ENCODE results near the gene MGME1.
A peak's percentile ranks its signal among the peaks of the same experiment; 100 is the strongest.
"Not testable (repeated sequence)": the region's sequence is repeated elsewhere in the genome, so short reads cannot be mapped to it uniquely, and the experiment has no call there.

MGME1 gene

GRCh38 chr20:18018100-18018499 lies 49.3 kb downstream of the MGME1 start:
- H3K27me3 Mint-ChIP-seq (ENCODE audit: low read depth, poor library complexity), result peaks cover 8% of the 10 kb centered on the region
- H3K27ac Mint-ChIP-seq, result no peak overlapping the region
- TF ChIP-seq, protein P1, sequence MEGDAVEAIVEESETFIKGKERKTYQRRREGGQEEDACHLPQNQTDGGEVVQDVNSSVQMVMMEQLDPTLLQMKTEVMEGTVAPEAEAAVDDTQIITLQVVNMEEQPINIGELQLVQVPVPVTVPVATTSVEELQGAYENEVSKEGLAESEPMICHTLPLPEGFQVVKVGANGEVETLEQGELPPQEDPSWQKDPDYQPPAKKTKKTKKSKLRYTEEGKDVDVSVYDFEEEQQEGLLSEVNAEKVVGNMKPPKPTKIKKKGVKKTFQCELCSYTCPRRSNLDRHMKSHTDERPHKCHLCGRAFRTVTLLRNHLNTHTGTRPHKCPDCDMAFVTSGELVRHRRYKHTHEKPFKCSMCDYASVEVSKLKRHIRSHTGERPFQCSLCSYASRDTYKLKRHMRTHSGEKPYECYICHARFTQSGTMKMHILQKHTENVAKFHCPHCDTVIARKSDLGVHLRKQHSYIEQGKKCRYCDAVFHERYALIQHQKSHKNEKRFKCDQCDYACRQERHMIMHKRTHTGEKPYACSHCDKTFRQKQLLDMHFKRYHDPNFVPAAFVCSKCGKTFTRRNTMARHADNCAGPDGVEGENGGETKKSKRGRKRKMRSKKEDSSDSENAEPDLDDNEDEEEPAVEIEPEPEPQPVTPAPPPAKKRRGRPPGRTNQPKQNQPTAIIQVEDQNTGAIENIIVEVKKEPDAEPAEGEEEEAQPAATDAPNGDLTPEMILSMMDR (IDR thresholded peaks at IDR 0.05), result no peak
- H3K4me3 Mint-ChIP-seq, result no peak overlapping the region
- DNase-seq, result no peak
- H3K9me3 Mint-ChIP-seq, result peaks cover 3% of the 10 kb centered on the region
- no peaks in the 10 kb centered on the region for H3K36me3 Mint-ChIP-seq (ENCODE audit: low read depth)
- H3K4me1 Mint-ChIP-seq, result no peaks in the 10 kb centered on the region

DNA sequence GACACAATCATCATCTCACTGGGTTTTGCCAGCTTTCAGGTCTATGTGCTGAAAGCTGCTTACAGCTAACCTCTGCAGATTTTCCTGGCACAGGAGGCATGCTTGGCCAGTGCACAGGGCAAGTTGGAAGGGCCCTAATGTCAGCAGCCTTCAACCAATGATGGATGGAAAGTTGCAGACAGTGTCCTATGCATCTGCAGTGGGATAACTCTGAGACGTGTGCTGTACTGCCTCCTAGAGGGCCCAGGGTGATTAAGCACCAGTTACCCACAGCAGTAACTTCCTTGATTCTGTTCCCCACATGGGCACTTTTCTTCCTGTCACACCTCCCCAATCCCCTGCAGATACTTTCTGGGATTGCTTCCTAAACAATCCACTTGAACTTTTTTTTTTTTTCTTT lies 50.2 kb downstream of the MGME1 start:
- H3K27ac Mint-ChIP-seq, result no peak overlapping the region
- TF ChIP-seq, protein P1 (IDR thresholded peaks at IDR 0.05), result no peak
- no peaks in the 10 kb centered on the region for H3K36me3 Mint-ChIP-seq (ENCODE audit: low read depth)
- H3K4me3 Mint-ChIP-seq, result no peak overlapping the region
- H3K27me3 Mint-ChIP-seq (ENCODE audit: low read depth, poor library complexity), result peaks cover under 1% of the 10 kb centered on the region
- no peaks in the 10 kb centered on the region for H3K4me1 Mint-ChIP-seq
- no peak for DNase-seq
- H3K9me3 Mint-ChIP-seq, result peaks cover 3% of the 10 kb centered on the region

DNA sequence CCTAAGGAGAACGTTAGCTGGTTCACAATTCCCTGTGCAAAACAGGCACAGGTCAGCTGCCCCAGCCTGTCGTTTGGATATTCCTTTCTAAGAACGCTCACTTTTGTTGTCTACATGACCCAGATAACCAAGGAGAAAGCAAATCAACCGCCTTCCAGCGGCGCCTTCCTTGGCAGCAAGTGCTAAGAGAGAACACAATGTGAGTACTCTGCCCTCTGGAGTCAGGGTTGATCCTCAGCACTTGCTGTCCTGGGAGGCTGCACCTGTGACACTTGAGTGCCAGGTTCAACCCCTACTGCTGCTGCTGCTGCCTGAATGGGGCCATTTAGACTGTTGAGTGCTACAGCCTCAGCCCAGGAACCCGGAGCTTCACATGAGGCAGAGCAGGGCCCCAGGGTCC lies 52.1 kb downstream of the MGME1 start:
- TF ChIP-seq, protein P1 (IDR thresholded peaks at IDR 0.05), result no peak
- no peaks in the 10 kb centered on the region for H3K4me1 Mint-ChIP-seq
- H3K27me3 Mint-ChIP-seq (ENCODE audit: low read depth, poor library complexity), result peaks cover 4% of the 10 kb centered on the region
- peaks cover 3% of the 10 kb centered on the region for H3K9me3 Mint-ChIP-seq
- H3K27ac Mint-ChIP-seq, result no peak overlapping the region
- no peaks in the 10 kb centered on the region for H3K36me3 Mint-ChIP-seq (ENCODE audit: low read depth)
- no peak for DNase-seq
- H3K4me3 Mint-ChIP-seq, result no peak overlapping the region

DNA sequence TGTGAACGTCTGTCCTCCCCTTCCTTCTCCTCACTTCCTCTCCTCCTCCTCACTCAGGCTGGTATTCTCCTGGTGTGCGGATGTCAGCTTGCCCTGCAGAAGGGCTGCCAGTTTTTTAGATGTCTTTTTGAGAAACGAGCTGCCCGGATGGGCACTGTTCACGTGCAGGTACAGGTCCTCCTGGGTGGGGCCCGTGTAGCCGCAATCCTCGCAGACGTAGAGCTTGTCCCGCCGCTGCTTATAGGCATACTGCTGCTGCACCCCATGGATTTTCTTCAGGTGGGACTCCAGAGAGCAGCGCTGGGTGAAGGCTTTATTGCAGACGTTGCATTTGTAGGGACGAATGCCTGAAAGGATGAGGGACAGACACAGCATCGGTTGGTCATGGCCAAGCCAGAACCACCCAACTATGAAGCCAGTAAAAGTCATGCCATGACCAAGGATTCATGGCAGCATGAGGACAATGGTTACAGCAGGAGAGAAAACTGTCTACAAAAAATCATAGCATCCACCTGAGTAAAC lies 55.8 kb downstream of the MGME1 start:
- Mint-ChIP-seq H3K36me3 (ENCODE audit: low read depth) (no peaks in the 10 kb centered on the region), H3K4me3 (no peak overlapping the region), H3K9me3 (peaks cover 3% of the 10 kb centered on the region), H3K27ac (no peak overlapping the region), H3K27me3 (ENCODE audit: low read depth, poor library complexity) (peaks cover 7% of the 10 kb centered on the region), H3K4me1 (no peaks in the 10 kb centered on the region)
- no peak for DNase-seq
- TF ChIP-seq, protein P1 (IDR thresholded peaks at IDR 0.05), result no peak

GRCh38 chr20:18027011-18027410 lies 58.2 kb downstream of the MGME1 start:
- not testable (repeated sequence) for DNase-seq; H3K27ac Mint-ChIP-seq; H3K4me3 Mint-ChIP-seq; H3K9me3 Mint-ChIP-seq; H3K36me3 Mint-ChIP-seq (ENCODE audit: low read depth)
- peaks cover 12% of the 10 kb centered on the region for H3K4me1 Mint-ChIP-seq
- peaks cover 11% of the 10 kb centered on the region for H3K27me3 Mint-ChIP-seq (ENCODE audit: low read depth, poor library complexity)

DNA sequence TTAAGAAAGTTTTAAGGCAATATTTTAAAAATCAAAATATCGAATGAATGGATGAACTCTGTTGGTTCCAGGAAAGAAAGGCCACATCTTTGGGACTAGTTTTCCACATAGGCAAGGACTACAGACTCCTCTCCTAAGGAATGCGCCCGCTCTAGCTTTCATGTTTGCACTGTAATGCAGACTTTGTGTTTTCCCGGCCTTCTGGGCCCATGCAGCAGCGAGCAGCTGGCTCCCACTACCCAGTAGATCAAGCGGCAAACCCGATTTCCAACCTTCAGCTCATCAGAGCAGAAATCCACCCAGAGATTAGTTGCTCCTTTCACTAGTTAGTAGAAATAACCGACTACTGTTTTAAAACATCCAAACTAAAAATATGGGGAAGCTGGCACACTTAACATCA lies 61.2 kb downstream of the MGME1 start:
- H3K27me3 Mint-ChIP-seq (ENCODE audit: low read depth, poor library complexity), result peaks cover 9% of the 10 kb centered on the region
- H3K4me1 Mint-ChIP-seq, result peaks cover 37% of the 10 kb centered on the region
- TF ChIP-seq, protein P1 (IDR thresholded peaks at IDR 0.05), result no peak
- peak overlapping the region; percentile 52 for H3K27ac Mint-ChIP-seq
- no peak overlapping the region for H3K4me3 Mint-ChIP-seq
- no peak for DNase-seq
- H3K9me3 Mint-ChIP-seq, result no peaks in the 10 kb centered on the region
- H3K36me3 Mint-ChIP-seq (ENCODE audit: low read depth), result no peaks in the 10 kb centered on the region

All from nephron progenitor cell (in vitro differentiated cells).